SK-N-MC (cell line): Measurements from ENCODE around the gene NKAIN2.

Experiments
- EZH2 ChIP-seq: fragments of 200-600 bp; sonication (generic); IDR thresholded peaks from one replicate; pipeline ENCODE4 v1.6.1; 2017; ENCODE audit warnings: antibody characterized with exemption
- FOXP2 ChIP-seq: optimal IDR thresholded peaks from 2 replicates; pipeline ENCODE3; 2011; ENCODE audit warnings: mild to moderate bottlenecking, moderate library complexity; ENCODE audit not compliant: insufficient read depth; ENCODE audit errors: extremely low read length, control extremely low read depth
- POLR2AphosphoS5 ChIP-seq: IDR thresholded peaks from 2 replicates; pipeline ENCODE4 v1.6.1; 2012; ENCODE audit warnings: mild to moderate bottlenecking, low read depth, low read length, borderline replicate concordance

DNA sequence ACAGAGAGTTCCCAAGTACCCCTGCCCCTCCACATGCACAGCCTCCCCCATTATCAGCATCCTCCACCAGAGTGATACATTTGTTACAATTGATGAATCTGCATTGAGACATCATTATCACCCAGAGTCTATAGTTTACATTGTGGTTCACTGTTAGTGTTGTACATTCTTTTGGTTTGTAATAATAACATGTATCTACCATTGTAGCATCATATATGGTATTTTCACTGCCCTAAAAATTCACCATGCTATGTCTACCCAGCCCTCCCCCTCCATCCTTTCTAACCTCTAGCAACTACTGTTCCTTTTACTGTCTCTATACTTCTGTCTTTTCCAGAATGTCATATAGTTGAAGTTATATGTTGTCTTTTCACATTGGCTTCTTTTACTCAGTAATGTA lies 884.7 kb downstream of the NKAIN2 start:
- TF ChIP-seq FOXP2 (no peak), EZH2 (no peak), POLR2AphosphoS5 (no peak)
